H1 (cell line): ENCODE data around the gene CASQ1. TPM values are rescaled to one million over a fixed set of nuclear protein-coding genes. Genes with fewer than 3 reads are reported as not detected.

Experiments used
- CHD7 ChIP-seq: fragments of 300-600 bp; sonication (generic); IDR thresholded peaks from 2 replicates; pipeline ENCODE4 v1.7.1; 2012; ENCODE audit warnings: low read length, moderate library complexity, mild to moderate bottlenecking, inconsistent platforms; ENCODE audit not compliant: insufficient replicate concordance
- polyA plus RNA-seq, 7 experiments: library from polyadenylated mRNA; depleted of rRNA in 3 of 7; stranded (reverse) in 5 of 7; unstranded in 2 of 7; fragments of >200 nt in 5 of 7; fragments of 200-250 nt in 2 of 7; gene quantifications; 1 replicate in 5 of 7; 2 replicates in 1 of 7; 4 replicates in 1 of 7; pipeline versions ENCODE4 v1.2.1 to v1.2.3, GENCODE V29; 2011 to 2013; ENCODE audit warnings: missing spikeins in 2 of 7, mixed read lengths in 2 of 7
- total RNA-seq: library from RNA; stranded (reverse); fragmentation: NEBNext Ultra II Directional; extraction: Animal tissue kit (Norgen Biotek cat#: 25700); gene quantifications from 2 replicates; pipeline ENCODE4 v1.2.1, GENCODE V29; 2021

The CASQ1 gene
- total and polyA plus RNA-seq, 2 of the 8 experiments (the other 6 are each of a cell fraction or from before 2014, with no cell fraction given) = 0.80 to 1.3 TPM

DNA sequence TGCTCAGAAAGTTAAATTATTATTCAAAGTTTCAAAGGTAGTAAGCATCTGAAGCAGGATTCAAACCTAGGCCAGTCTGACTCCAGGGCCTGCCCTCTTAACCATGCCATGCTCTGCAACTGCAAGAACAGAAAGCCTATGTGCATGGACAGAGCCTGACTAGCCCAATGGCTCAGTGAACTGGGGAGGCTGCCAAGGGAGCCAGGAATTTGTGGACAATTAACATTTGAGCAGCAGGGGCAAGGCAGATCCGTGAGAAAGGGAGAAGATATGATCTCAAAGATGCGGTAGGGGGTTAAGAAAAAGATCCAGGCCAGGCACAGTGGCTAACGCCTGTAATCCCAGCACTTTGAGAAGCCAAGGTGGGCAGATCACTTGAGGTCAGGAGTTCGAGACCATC is 45.5 kb upstream of the CASQ1 start (continued):
- TF ChIP-seq CHD7 = no peak
